Stimulated activated naive CD8-positive, alpha-beta T cell treated with anti-CD3 and anti-CD28 coated beads, Interleukin-15, amount 100 ng/mL, for 72 hours (primary cell): ENCODE results near the gene SERPINB8.
A peak's percentile ranks its signal among the peaks of the same experiment; 100 is the strongest.
"Not testable (repeated sequence)": the region's sequence is repeated elsewhere in the genome, so short reads cannot be mapped to it uniquely, and the experiment has no call there.

ENCODE experiments used
- ATAC-seq: fragments of 150-1000 bp; cut with Tn5 transposase; 2 replicates; pipeline ENCODE4 v1.10.0; 2021; ENCODE audit warnings: mild to moderate bottlenecking, moderate library complexity
- DNase-seq, 2 donors: peaks; one replicate each; pipeline ENCODE4 v3.0.0; 2021 to 2022
- H3K27ac Mint-ChIP-seq, 2 donors: one replicate each; pipeline ENCODE4 v1.8.0; 2022; ENCODE audit warnings: mild to moderate bottlenecking in 2 of 2, mixed read lengths in 2 of 2, moderate library complexity in 2 of 2
- H3K27me3 Mint-ChIP-seq: one replicate; pipeline ENCODE4 v1.8.0; 2022; ENCODE audit warnings: mixed read lengths
- H3K4me1 Mint-ChIP-seq: one replicate; pipeline ENCODE4 v1.8.0; 2022; ENCODE audit warnings: mild to moderate bottlenecking, mixed read lengths
- H3K4me3 Mint-ChIP-seq, 2 donors: one replicate each; pipeline ENCODE4 v1.8.0; 2022; ENCODE audit warnings: mild to moderate bottlenecking in 2 of 2, mixed read lengths in 2 of 2, moderate library complexity in 1 of 2
- H3K9me3 Mint-ChIP-seq, 2 donors: one replicate each; pipeline ENCODE4 v1.8.0; 2022; ENCODE audit warnings: mixed read lengths in 2 of 2

The SERPINB8 gene, protein sequence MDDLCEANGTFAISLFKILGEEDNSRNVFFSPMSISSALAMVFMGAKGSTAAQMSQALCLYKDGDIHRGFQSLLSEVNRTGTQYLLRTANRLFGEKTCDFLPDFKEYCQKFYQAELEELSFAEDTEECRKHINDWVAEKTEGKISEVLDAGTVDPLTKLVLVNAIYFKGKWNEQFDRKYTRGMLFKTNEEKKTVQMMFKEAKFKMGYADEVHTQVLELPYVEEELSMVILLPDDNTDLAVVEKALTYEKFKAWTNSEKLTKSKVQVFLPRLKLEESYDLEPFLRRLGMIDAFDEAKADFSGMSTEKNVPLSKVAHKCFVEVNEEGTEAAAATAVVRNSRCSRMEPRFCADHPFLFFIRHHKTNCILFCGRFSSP

DNA sequence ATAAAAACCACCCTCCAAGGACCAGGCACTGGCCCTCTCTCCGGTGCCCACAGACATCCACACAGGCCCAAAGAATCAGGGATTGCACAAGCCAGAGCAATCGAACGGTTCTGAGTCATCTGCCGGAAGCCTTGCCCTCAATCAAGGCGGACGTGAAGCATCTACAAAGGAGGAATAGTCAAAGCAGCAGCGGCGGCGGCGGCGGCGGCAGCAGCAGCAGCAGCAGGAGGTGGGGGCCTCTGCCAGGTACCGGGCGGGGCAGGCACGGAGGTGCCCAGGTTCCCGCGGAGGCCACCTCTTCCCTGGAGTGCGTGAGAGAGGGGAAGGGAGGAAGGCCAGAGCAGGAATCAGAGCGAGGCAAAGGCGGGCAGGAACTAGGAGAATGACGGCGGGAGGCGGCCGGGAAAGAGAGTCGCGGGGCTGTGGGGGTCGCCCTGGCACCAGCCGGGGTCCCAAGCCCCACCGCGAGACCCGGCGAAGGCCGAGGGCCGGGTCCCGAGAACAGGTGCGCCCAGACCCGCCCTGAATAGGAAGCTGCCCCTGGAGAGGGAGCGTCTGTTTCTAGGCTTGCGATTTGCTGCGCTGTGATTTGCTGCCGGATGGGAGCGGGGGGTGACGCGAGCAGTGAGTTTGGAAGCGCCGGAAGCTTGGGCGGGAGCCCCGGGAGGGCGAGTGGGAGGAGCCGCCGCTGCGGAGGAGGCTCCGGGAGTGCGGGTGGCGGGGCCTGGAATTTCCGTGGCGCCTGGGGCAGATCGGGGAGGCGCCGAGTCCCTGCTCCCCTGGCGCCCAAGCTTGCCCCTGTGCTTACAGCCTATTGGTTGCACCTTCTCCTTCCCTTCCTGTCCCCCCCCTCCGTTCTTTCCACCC lies at the start of gene SERPINB8:
Gene SERPINB8, plus strand, starts transcription at position 140 of the 867 bp plus-strand sequence. CDS start 8,228 bp downstream, outside the sequence.
- DNase-seq (peak; percentile 77 to 89), ATAC-seq (peak; percentile 93)
- Mint-ChIP-seq H3K4me1 (peaks cover 35% of the 10 kb centered on the region), H3K27ac (peak within 1 kb of the TSS; percentile 99), H3K27me3 (no peaks in the 10 kb centered on the region), H3K9me3 (no peaks in the 10 kb centered on the region), H3K4me3 (peak within 1 kb of the TSS; percentile 98 to 99)

DNA sequence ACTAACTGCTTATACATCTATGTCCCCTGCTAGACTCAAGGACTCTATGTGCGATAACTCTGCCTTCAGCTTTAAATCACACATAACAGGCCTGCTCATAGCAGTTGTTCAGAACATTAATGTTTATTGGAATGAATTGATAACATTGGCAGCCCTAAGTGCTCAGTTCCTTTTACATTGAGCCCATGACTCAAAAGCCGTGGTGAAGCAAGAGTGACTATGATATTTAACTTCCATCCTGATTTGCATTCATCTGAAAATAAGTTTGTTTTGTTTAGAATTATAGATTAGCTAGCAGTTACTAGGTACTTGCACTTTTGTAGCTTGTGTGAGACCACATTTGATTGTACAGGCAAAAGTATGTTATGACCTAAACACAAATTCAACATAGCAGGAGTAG lies 47.8 kb upstream of the SERPINB8 start:
- ATAC-seq: no peak
- Mint-ChIP-seq H3K4me1 (no peaks in the 10 kb centered on the region), H3K4me3 (no peak overlapping the region), H3K27ac (no peak overlapping the region), H3K9me3 (peaks cover 0 to 4% of the 10 kb centered on the region in 2 donors), H3K27me3 (peaks cover 54% of the 10 kb centered on the region)
- DNase-seq: no peak

DNA sequence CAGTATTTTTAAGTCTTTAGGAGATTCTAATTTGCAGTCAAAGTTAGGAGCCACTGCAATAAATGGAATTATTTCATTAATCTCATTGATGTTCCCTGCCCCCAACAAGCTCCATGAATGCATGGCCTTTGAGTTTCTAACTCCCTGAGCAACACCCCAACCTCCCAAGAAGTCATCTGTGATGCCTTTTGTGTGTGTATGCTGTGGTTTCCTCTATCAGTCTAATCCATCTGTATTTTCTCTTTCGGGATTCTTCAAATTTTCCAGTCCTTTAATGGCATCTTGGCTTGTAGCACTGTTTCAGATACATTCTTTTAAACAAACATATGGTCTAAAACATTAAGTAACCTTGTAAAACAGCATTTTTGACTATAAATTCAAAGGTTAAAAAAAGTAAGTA lies 45.3 kb upstream of the SERPINB8 start:
- H3K4me1 Mint-ChIP-seq: no peaks in the 10 kb centered on the region
- no peak overlapping the region for H3K4me3 Mint-ChIP-seq
- DNase-seq (no peak), ATAC-seq (no peak)
- peaks cover 52% of the 10 kb centered on the region for H3K27me3 Mint-ChIP-seq
- H3K27ac Mint-ChIP-seq: no peak overlapping the region
- peaks cover 0 to 4% of the 10 kb centered on the region in 2 donors for H3K9me3 Mint-ChIP-seq

DNA sequence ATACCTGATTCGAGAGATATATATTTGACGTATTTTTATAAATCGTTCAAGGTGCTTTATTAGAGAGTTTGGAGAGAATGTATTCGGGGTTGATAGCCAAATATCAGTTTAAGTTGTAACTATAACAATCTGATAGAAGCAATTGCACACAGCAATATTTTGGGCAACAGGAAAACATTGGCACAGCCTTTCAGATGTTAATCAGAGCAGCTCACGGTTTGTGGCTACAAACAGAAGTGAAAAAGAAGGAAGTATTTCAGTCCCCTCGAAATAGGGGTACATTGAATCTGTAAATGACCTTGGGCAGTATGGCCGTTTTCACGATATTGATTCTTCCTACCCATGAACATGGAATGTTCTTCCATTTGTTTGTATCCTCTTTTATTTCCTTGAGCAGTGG lies 41.5 kb upstream of the SERPINB8 start:
- H3K4me3 Mint-ChIP-seq: no peak overlapping the region
- no peak for DNase-seq
- no peak overlapping the region for H3K27ac Mint-ChIP-seq
- no peak for ATAC-seq
- no peaks in the 10 kb centered on the region for H3K4me1 Mint-ChIP-seq
- peaks cover 39% of the 10 kb centered on the region for H3K27me3 Mint-ChIP-seq
- no peaks in the 10 kb centered on the region for H3K9me3 Mint-ChIP-seq

DNA sequence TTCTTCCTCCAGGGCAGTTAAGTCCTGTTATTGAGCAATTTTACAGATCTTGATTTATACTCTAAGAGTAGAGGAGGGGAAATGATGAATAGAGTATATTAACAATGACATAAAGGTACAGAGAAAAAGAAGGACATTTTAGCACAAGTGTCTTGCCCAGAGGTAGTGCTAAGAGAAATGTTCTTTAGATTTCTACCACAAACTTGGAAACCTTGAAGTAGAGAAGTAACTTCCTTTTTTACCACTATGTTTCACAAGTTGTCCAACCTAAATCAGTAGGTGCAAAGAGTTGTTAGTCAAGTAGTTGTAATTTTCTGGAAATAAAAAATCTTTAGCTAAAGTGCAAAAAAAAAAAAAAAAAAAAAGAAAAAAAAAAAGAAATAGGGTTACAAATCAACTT lies 40.5 kb upstream of the SERPINB8 start:
- not testable (repeated sequence) for H3K4me3 Mint-ChIP-seq, H3K27ac Mint-ChIP-seq, H3K9me3 Mint-ChIP-seq, DNase-seq, H3K4me1 Mint-ChIP-seq, ATAC-seq
- peaks cover 28% of the 10 kb centered on the region for H3K27me3 Mint-ChIP-seq

DNA sequence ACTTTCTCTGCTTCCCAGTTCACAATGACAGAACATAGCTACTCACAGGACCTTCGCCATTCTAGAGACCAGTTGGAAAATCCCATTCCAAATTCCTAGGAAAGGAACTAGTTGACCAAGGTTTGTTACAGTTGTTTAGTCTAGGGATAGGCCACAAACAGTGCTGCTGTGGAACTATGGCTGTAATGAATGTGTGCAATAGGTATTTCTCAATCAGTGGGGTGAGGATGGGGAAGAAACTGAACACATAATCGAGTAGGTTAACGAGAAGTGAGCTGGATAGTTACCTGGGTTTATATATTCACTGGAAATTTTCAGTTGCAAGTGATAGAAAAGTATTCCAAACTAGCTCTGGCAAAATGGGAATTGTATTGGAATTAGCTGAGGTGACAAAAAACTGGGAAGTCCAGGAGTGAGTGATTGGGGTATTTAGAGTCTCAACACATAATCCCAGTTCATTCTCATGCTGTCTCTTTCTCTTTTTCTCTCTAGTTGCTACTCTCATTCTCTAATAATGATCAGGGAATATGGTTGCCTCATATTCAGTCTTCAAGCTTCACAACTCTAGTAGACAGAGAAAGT lies 39.0 kb upstream of the SERPINB8 start:
- Mint-ChIP-seq H3K27ac (no peak overlapping the region), H3K27me3 (peaks cover 14% of the 10 kb centered on the region), H3K4me3 (no peak overlapping the region), H3K9me3 (no peaks in the 10 kb centered on the region), H3K4me1 (peaks cover under 1% of the 10 kb centered on the region)
- ATAC-seq (no peak), DNase-seq (no peak)

DNA sequence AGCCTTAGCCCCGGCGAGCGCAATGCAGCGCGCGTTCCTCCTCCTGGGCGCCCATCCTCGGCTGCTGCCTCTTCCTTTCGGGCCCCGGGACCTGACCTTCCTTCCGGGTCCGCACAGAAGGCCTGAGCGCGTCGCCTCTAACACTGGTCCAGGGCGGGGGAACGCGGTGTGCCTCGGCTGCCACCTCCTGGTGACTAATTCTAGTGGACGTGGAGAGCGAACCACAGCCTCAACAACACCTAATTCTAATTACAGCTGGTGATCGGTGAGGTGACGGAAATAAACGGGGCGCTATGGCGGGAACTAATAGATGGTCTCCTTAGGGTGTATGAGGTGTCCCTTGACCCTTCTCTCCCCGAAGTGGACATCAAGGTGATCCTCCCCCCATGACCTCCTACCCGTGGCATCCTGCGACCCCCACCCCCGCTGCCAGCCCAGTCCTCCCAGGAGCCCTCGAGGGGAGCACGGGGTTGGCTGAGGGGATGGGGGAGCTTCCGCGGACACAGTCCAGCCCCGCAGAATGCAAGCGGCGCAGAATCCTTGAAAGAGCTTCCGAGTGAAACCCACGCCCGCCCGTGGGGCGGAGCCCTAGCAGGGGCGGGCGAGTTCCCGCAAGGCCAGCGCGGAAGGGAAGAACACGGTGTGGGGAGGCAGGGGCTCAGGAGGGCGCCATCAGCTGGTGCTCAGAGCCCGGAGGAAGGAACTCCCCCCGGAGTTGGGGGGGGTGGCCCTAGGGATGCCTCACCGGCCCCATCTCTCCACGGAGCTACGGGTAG lies 33.5 kb upstream of the SERPINB8 start:
- Mint-ChIP-seq H3K27me3 (peaks cover 3% of the 10 kb centered on the region), H3K4me3 (peak overlapping the region; percentile 74 to 76), H3K4me1 (peaks cover 7% of the 10 kb centered on the region), H3K9me3 (no peaks in the 10 kb centered on the region), H3K27ac (peak overlapping the region; percentile 61 to 67)
- peak; percentile 97 for ATAC-seq
- peak; percentile 66 to 78 for DNase-seq

DNA sequence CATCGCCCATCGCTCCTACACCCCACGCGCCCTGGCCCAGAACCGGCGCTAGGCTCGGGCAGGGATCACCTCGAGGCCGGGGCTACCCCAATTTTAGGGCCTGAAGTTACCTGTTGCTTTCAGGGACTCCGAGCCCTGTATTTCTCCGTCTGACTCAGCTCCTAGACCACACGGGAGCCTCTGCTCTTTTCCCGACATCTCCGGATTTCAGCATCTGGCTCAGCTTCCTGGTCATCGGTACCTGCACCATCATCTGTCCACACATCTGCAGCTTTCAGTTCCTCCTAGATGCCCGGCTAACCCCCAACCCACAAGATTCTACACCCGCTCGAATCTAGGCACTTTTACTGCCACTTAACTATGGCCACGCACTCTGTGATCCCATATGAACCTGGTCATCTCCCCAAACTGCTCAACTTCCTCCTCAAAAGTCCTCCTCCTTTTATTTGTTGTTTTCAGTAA lies 32.9 kb upstream of the SERPINB8 start:
- no peak overlapping the region for H3K4me3 Mint-ChIP-seq
- ATAC-seq (no peak), DNase-seq (no peak)

DNA sequence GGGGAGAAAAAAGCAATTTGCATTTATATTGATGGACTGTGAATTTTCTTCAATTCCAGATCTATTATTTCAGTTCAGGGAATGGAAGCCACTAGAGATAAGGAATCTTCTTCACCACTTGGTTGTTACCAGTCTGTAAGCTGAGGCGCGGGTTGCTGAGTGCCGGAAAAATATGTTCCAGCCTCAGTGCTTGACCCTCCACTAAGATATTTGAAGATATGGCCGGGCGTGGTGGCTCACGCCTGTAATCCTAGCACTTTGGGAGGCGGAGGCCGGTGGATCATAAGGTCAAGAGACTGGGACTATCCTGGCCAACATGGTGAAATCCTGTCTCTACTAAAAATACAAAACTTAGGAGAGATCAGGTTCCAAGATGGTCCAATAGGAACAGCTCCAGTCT lies 29.9 kb upstream of the SERPINB8 start:
- Mint-ChIP-seq H3K4me3 (no peak overlapping the region), H3K27ac (no peak overlapping the region), H3K27me3 (peaks cover 39% of the 10 kb centered on the region), H3K9me3 (no peaks in the 10 kb centered on the region), H3K4me1 (peaks cover 7% of the 10 kb centered on the region)
- DNase-seq: no peak
- ATAC-seq: no peak

More for the DNA sequence above, 32.9 kb upstream of the SERPINB8 start:
- Mint-ChIP-seq H3K27ac (no peak overlapping the region), H3K9me3 (no peaks in the 10 kb centered on the region), H3K4me1 (peaks cover 7% of the 10 kb centered on the region), H3K27me3 (peaks cover 9% of the 10 kb centered on the region)

DNA sequence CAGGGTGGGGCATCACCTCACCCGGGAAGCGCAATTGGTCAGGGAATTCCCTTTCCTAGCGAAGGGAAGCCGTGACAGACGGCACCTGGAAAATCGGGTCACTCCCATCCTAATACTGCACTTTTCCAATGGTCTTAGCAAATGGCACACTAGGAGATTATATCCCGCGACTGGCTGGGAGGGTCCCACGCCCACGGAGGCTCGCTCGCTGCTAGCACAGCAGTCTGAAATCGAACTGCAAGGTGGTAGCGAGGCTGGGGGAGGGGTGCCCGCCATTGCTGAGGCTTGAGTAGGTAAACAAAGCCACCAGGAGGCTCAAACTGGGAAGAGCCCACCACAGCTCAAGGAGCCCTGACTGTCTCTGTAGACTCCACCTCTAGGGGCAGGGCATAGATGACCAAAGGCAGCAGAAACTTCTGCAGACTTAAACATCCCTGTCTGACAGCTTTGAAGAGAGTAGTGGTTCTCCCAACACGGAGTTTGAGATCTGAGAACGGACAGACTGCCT lies 29.3 kb upstream of the SERPINB8 start:
- not testable (repeated sequence) for H3K4me1 Mint-ChIP-seq, H3K27ac Mint-ChIP-seq, DNase-seq, H3K4me3 Mint-ChIP-seq, H3K9me3 Mint-ChIP-seq, ATAC-seq
- peaks cover 39% of the 10 kb centered on the region for H3K27me3 Mint-ChIP-seq

DNA sequence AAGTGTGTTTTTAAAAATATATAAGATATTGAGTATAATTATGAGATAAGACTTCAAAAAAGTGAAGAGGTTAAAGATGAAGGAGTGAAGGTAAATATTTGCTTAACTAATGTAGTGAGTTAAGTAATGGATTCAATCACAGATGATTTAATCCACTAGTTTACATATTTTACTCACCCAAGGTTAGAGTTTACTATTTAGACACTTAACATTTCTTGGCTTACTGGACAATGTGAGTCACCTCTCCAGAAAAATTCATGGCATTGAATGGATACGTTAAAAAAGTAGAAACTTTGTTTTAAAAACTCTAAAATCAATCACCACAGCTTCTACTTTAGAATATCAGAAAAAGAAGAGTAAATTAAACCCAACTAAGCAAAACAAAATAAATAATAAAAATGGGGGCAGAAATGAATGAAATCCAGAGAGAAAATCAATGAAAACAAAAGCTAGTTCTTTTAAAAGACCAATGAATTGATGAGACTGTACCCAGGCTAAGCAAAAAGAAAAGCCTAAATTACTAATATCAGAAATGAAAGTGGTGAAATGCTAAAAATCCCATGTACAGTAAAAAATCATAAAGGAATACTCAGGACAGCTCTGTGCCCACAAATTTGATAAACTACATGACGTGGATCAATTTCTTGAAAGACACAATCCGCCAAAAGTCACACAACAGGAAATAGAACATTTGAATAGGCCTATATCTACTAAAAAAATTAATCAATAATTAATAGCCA lies 22.7 kb upstream of the SERPINB8 start:
- peaks cover 38% of the 10 kb centered on the region for H3K4me1 Mint-ChIP-seq
- H3K4me3 Mint-ChIP-seq: no peak overlapping the region
- H3K27ac Mint-ChIP-seq: no peak overlapping the region
- DNase-seq (no peak), ATAC-seq (no peak)
- peaks cover 6 to 7% of the 10 kb centered on the region in 2 donors for H3K9me3 Mint-ChIP-seq
- H3K27me3 Mint-ChIP-seq: peaks cover 44% of the 10 kb centered on the region

DNA sequence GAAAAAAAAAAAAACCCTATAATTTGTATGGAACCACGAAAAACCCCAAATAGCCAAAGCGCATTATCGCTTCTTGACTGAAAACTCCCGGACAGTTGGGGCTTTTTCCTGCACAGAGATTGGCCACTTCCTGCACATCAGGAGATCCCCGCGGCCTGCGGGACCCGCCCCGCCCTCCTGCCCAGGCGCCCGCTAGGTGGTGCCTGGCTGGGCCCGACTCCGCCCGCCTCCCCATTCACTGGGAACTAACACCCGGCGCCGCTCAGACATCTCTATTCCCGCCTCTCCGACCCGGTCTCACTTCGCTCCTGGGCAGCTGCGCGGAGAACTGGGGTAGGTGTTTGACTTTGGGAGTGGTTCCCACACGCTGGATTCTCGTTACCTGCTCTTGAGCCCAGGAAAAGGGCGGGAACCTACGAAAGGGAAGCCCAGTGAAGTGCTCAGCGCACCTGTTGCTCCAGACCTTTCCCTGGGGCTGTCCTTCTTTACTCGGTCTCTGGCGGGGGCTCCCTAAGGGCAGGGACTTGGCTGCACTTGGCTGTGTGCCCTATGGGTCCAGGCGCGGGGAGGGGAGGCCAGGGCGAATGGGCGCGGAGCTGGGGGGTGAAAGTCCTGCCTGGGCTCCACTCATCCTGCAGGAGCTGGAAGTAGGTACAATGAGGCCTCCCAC lies 20.7 kb upstream of the SERPINB8 start, which contains the start of gene HMSD:
Gene HMSD, plus strand, starts transcription at position 234 of the 670 bp plus-strand sequence. CDS start 4,155 bp downstream, outside the sequence.
- peaks cover 38% of the 10 kb centered on the region for H3K4me1 Mint-ChIP-seq
- H3K9me3 Mint-ChIP-seq: peaks cover 6 to 7% of the 10 kb centered on the region in 2 donors
- H3K27me3 Mint-ChIP-seq: peaks cover 24% of the 10 kb centered on the region
- peak within 1 kb of the TSS in 1 of 2 donors; percentile 85 for H3K27ac Mint-ChIP-seq
- H3K4me3 Mint-ChIP-seq: peak within 1 kb of the TSS; percentile 88 to 92
- ATAC-seq: peak; percentile 88
- peak; percentile 57 to 82 for DNase-seq

DNA sequence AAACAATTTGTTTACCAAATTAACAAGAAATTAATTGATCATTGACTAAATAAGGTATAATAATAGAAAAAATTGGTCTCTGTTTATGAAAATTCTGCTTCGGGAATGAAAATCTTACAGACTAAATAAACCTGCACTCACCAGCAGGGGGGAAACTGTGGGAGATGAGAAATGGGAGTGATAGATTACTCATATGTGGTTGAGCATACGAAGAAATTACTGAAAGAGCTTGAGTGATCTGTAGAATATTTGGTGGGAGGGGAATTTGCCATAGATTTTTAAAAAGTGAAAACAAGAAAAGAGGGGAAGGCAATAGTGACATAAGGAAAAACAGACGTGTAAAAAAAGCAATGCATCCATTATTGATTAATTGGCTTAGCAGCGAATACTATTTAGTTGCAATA lies 18.6 kb upstream of the SERPINB8 start:
- Mint-ChIP-seq H3K27ac (peak overlapping the region in 1 of 2 donors; percentile 72), H3K9me3 (peaks cover 6 to 7% of the 10 kb centered on the region in 2 donors), H3K27me3 (peaks cover 29% of the 10 kb centered on the region), H3K4me1 (peaks cover 38% of the 10 kb centered on the region), H3K4me3 (peak overlapping the region; percentile 21 to 82)
- ATAC-seq (peak; percentile 72), DNase-seq (peak in 1 of 2 donors; percentile 44)
